GM12891 (cell line): Measurements from ENCODE around the gene PJVK.

Source experiments
- PAX5 ChIP-seq: IDR thresholded peaks from 2 replicates; pipeline ENCODE4 v1.6.1; 2011; ENCODE audit warnings: low read length, moderate library complexity, mild to moderate bottlenecking; ENCODE audit not compliant: insufficient read depth, severe bottlenecking
- POLR2A ChIP-seq: IDR thresholded peaks from 2 replicates; pipeline ENCODE4 v1.6.1; 2011; ENCODE audit warnings: low read depth, low read length, control low read depth
- POLR2AphosphoS5 ChIP-seq: IDR thresholded peaks from 2 replicates; pipeline ENCODE4 v1.6.1; 2011; ENCODE audit warnings: low read depth, low read length, control low read depth
- POU2F2 ChIP-seq: IDR thresholded peaks from 2 replicates; pipeline ENCODE4 v1.6.1; 2011; ENCODE audit warnings: low read depth, mild to moderate bottlenecking, control low read depth, low read length, moderate library complexity
- SPI1 ChIP-seq: IDR thresholded peaks from 2 replicates; pipeline ENCODE4 v1.6.1; 2011; ENCODE audit warnings: low read depth, low read length, control low read depth
- TAF1 ChIP-seq: IDR thresholded peaks from 2 replicates; pipeline ENCODE4 v1.6.1; 2011; ENCODE audit warnings: low read depth, low read length, control low read depth

GRCh38 chr2:178413472-178414265 lies 37.5 kb upstream of the PJVK start:
- TF ChIP-seq POLR2AphosphoS5 (peak; percentile 64; the same call in 1 of the 2 replicates), TAF1 (peak; percentile 29; the same call in 1 of the 2 replicates), POLR2A (peak; percentile 78), PAX5 (no peak), POU2F2 (no peak), SPI1 (no peak)
